GM19397 (cell line): ENCODE measurements around the gene LRP1-AS.

Experiments
- ATAC-seq: cut with Tn5 transposase; IDR thresholded peaks from one replicate; pipeline ENCODE4 v1.9.1; 2021; ENCODE audit warnings: mild to moderate bottlenecking, moderate library complexity; ENCODE audit not compliant: unreplicated experiment

Gene LRP1-AS

DNA sequence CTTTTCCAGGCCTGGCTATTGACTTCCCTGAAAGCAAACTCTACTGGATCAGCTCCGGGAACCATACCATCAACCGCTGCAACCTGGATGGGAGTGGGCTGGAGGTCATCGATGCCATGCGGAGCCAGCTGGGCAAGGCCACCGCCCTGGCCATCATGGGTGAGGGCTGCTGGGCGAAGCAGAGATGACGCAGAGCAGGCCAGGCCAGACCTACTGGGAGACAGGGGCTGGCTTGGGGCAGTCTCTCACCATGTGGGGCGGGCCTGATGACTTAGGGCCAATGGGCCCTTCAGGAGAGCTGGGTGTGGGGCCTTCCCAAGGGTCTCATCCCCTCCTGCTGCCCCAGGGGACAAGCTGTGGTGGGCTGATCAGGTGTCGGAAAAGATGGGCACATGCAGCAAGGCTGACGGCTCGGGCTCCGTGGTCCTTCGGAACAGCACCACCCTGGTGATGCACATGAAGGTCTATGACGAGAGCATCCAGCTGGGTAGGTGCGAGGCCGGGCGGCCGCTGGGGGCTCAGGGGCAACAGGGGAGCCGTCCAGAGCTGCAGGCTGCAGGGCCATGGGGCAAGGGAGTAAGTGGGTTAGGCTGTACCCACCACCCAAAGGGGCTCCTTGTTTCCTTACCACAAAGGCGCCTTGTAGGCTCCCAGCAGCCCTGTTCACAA is 33.0 kb upstream of the LRP1-AS start:
- no peak for ATAC-seq

DNA sequence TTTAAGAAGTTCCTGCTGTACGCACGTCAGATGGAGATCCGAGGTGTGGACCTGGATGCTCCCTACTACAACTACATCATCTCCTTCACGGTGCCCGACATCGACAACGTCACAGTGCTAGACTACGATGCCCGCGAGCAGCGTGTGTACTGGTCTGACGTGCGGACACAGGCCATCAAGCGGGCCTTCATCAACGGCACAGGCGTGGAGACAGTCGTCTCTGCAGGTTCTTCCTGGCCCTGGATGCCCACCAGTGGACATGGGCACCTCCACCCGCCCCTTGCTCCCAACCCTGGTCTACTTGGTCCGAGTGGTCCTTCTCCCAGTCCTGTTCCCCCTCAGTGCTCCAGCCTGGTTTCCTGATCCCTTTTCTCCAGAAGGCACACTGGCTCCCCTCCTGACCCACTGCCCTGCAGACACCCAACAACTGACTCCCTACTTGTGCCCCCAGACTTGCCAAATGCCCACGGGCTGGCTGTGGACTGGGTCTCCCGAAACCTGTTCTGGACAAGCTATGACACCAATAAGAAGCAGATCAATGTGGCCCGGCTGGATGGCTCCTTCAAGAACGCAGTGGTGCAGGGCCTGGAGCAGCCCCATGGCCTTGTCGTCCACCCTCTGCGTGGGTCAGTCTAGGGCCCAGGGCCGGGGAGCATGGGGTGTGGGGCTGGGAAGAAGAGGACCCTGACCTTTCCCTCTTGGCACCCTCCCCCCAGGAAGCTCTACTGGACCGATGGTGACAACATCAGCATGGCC is 32.1 kb upstream of the LRP1-AS start:
- ATAC-seq = no peak

DNA sequence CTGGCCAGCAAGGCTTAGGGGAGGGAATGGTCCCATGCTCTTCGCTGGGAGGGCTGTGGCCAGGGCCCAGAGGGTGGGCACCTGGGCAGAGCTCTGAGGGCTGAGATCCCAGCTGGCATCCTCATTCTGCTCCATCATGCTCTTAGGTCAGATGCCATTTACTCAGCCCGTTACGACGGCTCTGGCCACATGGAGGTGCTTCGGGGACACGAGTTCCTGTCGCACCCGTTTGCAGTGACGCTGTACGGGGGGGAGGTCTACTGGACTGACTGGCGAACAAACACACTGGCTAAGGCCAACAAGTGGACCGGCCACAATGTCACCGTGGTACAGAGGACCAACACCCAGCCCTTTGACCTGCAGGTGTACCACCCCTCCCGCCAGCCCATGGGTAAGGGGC is 30.8 kb upstream of the LRP1-AS start:
- no peak for ATAC-seq

GRCh38 chr12:57177354-57177753 is 29.9 kb upstream of the LRP1-AS start:
- ATAC-seq = no peak

GRCh38 chr12:57176846-57177245 is 29.4 kb upstream of the LRP1-AS start:
- ATAC-seq = no peak

- no peak for ATAC-seq
Observed at GRCh38 chr12:57176139-57176477, 28.7 kb upstream of the LRP1-AS start.

GRCh38 chr12:57175428-57176138 is 28.2 kb upstream of the LRP1-AS start:
- ATAC-seq = no peak

DNA sequence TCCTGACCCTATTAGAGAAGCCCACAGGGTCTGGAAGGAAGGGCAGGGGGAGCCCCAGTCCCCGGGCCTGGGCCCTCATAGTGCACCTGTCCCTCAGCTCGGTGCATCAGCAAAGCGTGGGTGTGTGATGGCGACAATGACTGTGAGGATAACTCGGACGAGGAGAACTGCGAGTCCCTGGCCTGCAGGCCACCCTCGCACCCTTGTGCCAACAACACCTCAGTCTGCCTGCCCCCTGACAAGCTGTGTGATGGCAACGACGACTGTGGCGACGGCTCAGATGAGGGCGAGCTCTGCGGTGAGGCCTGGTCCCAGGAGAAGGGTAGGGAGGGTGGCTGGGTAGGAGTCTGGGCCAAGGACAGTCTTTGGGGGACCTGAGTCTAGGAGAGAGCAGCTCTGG is 26.3 kb upstream of the LRP1-AS start:
- no peak for ATAC-seq

DNA sequence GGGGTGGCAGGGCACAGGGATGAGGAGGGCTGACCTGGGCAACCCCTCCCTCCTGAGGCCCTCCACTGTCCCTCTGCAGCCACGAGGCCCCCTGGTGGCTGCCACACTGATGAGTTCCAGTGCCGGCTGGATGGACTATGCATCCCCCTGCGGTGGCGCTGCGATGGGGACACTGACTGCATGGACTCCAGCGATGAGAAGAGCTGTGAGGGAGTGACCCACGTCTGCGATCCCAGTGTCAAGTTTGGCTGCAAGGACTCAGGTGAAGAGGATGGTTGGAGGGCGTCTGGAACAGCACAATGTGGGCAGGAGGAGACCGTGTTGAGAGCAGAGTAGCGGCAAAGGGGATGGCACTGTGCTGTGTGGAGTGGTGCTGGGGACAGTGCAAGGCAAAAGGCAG is 25.7 kb upstream of the LRP1-AS start:
- no peak for ATAC-seq

- ATAC-seq = no peak
Observed at GRCh38 chr12:57171668-57172067, 24.2 kb upstream of the LRP1-AS start.

- no peak for ATAC-seq
Observed at GRCh38 chr12:57170927-57171326, 23.5 kb upstream of the LRP1-AS start.

DNA sequence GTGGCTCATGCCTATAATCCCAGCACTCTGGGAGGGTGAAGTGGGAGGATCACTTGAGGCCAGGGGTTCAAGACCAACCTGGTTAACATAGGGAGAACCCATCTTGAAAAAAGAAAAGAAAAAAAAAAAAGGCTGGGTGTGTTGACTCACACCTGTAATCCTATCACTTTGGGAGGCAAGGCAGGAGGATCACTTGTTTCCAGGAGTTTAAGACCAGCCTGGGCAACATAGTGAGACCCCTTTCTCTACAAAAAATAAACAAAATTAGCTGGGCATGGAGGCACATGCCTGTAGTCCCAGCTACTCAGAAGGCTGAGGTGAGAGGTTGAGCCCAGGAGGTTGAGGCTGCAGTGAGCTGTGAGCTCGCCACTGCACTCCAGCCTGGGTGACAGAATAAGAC is 23.0 kb upstream of the LRP1-AS start:
- no peak for ATAC-seq

DNA sequence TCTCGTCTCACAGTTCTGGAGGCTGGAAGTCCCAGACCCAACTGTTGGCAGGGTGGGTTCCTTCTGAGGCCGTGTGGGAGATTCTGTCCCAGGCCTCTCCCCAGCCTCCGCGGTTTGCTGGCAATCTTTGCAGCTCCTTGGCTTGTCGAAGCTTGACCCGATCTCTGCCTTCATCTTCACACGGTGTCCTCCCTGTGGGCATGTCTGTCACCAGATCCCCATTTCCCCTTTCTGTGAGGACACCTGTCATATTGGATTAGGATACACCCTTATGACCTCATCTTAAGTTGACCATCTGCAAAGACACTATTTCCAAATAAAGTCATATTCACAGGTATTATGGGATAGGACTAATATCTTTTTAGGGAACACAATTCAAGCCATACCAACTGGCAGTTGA is 22.6 kb upstream of the LRP1-AS start:
- no peak for ATAC-seq

DNA sequence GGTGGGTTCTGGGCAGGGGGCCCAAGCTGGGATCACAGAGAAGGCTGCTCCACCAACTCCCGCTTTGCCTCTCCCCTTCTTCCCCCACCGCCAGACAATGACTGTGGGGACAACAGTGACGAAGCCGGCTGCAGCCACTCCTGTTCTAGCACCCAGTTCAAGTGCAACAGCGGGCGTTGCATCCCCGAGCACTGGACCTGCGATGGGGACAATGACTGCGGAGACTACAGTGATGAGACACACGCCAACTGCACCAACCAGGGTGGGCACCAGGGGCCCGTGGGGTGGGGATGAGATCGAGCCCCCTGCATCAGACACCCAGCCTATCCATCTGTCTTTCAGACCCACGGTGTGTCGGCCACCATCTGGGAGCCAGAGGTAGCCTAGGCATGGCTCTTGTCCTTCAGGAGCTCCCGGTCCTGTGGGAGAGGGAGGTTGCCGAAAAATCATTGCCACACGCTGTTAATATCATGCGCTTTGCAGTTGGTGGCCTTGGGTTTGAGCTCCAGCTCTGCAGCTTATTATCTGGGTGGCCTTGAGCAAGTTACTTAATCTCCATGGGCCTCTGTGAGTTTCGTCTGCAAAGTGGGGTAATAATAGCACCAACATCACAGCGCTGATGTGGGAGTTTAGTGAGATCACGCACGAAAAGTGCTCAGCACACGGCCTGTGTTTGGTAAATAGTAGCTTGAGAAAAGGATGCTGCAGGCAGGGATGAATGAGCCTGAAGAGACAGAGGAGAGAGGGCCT is 21.8 kb upstream of the LRP1-AS start:
- ATAC-seq = no peak

DNA sequence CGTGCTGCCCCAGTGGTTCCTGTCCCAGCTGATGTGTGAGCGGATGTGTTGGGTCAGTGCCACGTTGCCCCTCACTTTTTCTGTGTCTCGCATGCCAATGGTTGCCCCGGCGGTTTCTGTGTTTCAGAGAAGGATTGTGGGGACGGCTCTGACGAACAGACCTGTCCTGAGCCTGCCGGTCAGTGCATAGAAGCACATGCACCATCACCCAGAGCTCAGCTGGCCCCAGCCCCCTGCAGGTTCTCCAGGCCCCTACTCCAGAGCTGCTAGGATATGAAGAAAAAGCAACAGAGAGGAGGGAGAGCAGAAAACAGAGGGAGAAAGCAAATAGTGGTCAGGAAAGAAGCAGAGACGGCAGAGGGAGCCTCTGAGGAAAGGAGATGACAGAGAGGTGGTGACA is 20.6 kb upstream of the LRP1-AS start:
- no peak for ATAC-seq

DNA sequence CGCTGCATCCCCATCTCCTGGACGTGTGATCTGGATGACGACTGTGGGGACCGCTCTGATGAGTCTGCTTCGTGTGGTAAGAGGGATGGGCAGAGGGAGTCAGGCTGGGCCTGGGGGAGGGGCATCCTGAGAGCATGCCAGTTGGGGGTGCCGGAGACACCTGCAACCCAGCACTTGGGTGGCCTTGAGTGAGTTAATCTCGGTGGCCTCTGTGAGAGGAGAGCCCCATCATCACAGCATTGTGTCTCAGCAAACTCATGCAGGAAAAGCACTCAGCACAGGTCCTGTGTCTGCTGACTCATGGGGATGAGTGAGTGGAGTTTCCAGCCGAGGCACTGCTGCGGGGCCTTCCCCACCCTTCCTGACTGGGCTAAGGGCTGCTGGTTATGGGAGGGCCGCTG is 19.6 kb upstream of the LRP1-AS start:
- ATAC-seq = no peak

GRCh38 chr12:57165741-57166140 is 18.3 kb upstream of the LRP1-AS start:
- ATAC-seq = no peak

- ATAC-seq = no peak
Observed at GRCh38 chr12:57164966-57165625, 17.7 kb upstream of the LRP1-AS start.

DNA sequence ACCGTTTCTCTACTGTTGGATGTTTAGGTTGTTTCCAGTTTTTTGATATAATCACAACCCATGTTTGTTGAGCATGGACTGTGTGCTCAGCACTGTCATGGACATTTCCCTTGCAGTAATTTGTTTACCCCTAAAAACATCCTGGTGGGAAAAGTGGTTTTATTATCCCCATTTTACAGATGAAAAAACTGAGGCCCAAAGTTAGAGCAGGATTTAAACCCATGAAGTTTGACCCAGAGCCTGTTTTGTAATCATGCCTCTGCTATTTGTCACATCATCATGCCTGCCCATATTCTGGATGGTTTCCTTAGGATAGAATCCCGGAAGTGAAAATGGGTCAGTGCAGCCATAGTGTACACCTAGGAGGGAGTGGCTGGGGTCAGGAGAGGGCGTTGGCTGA is 17.0 kb upstream of the LRP1-AS start:
- no peak for ATAC-seq

- no peak for ATAC-seq
Observed at GRCh38 chr12:57162553-57163125, 15.2 kb upstream of the LRP1-AS start.

DNA sequence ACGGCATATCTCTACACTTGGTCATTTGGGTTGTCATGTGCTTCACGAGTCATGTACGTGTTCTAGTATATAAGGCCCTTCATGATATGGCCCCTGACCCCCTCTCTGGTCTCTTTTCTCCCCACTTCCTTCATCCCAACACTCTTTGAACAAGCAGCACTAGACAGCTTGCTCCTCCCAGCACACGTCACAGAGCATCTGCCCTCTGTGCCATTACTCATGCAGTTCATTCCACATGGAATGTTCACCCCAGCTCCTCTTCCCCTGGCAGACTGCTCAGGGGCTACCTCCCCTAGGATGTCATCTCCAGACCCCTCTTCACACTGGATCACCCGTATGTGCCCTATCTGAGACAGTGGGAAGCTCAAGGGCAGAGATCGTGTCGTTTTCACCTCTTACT is 14.1 kb upstream of the LRP1-AS start:
- no peak for ATAC-seq
